K562 (cell line): ENCODE measurements around the gene TLR6.

Experiments
- EZH2 ChIP-seq: IDR thresholded peaks from 2 replicates; pipeline ENCODE4 v1.6.1; 2012; ENCODE audit warnings: low read depth, mild to moderate bottlenecking, inconsistent platforms, low read length, borderline replicate concordance
- NFYB ChIP-seq: IDR thresholded peaks from 2 replicates; pipeline ENCODE4 v1.6.1; 2011; ENCODE audit warnings: mild to moderate bottlenecking, moderate library complexity; ENCODE audit not compliant: insufficient read length; ENCODE audit errors: extremely low read depth
- PATZ1 ChIP-seq: fragments of 250-450 bp; sonication (Bioruptor Pico); IDR thresholded peaks from 2 replicates; pipeline ENCODE4 v1.5.0; 2020; ENCODE audit warnings: mild to moderate bottlenecking, borderline replicate concordance
- PHF8 ChIP-seq: fragments of 200-600 bp; sonication (generic); IDR thresholded peaks from 2 replicates; pipeline ENCODE4 v1.6.1; 2012; ENCODE audit warnings: mixed run types, mild to moderate bottlenecking, inconsistent platforms, low read length, moderate library complexity, borderline replicate concordance
- POLR2A ChIP-seq: fragments of 450-650 bp; conservative IDR thresholded peaks from 2 replicates; pipeline ENCODE4 v1.6.1; 2016
- POLR2AphosphoS5 ChIP-seq: IDR thresholded peaks from 2 replicates; pipeline ENCODE4 v1.6.1; 2011; ENCODE audit warnings: mild to moderate bottlenecking, low read depth, low read length, moderate library complexity; ENCODE audit not compliant: control insufficient read depth, insufficient read depth
- SIN3A ChIP-seq, 2 experiments: fragments of 150-350 bp in 1 of 2; IDR thresholded peaks; 2 replicates each; pipeline ENCODE4 v1.6.1; 2011 to 2016; ENCODE audit warnings: borderline replicate concordance in 2 of 2, low read depth in 2 of 2, low read length in 2 of 2, mild to moderate bottlenecking in 2 of 2, moderate library complexity in 2 of 2; ENCODE audit not compliant: control insufficient read depth in 1 of 2
- ZBTB1 ChIP-seq: sonication (generic); formaldehyde crosslinking; IDR thresholded peaks from 2 replicates; pipeline ENCODE4 v1.8.1; 2023; ENCODE audit warnings: missing genetic modification reagents, low read depth, mild to moderate bottlenecking, borderline replicate concordance
- ZNF24 ChIP-seq: fragments of 450-650 bp; IDR thresholded peaks from 2 replicates; pipeline ENCODE4 v1.6.1; 2016

DNA sequence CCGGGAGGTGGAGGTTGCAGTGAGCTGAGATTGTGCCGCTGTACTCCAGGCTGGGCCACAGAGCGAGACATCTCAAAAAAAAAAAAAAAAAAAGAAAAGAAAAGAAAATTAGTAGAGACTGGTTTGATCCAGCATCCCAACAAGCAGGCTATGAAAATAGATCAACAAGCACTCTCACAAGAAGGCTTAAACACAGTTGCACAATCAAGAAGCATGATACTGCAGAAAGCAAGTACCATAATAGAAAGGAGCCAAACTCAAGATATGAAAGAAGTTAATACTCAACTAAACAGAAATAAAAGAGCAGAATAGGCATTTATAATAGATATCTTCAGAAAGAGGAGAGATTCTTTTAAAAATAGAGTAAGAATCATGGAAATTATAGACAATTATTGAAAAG, 10.6 kb downstream of the TLR6 start:
- TF ChIP-seq SIN3A (IDR thresholded peaks at IDR 0.05; ENCODE audit: borderline replicate concordance in 2 of 2, control insufficient read depth in 1 of 2, low read depth in 2 of 2, low read length in 2 of 2) (no peak), PATZ1 (no peak), NFYB (no peak), POLR2AphosphoS5 (no peak), PHF8 (no peak), ZBTB1 (CRISPR knock-in tag) (no peak), EZH2 (no peak), ZNF24 (no peak), POLR2A (no peak)
